ENCODE data around the gene NKX1-1. TPM values are rescaled to one million over a fixed set of nuclear protein-coding genes. Genes with fewer than 3 reads are reported as not detected.

The NKX1-1 gene
- total and polyA plus RNA-seq, 9 of the 15 experiments (the other 6 are each of a cell fraction or from before 2014, with no cell fraction given) = not detected

GRCh38 chr4:1413687-1414479 lies 7.6 kb upstream of the NKX1-1 start:
- Histone ChIP-seq H3K9ac (ENCODE audit: insufficient read depth in 1 of 2, low read depth in 2 of 2, low read length in 2 of 2) (no peak overlapping the region), H3K27ac (ENCODE audit: extremely low read depth, low read depth, low read length) (no peak overlapping the region), H3K4me1 (replicated peaks in 1 of 2; ENCODE audit: control insufficient read depth in 2 of 2, insufficient read depth in 2 of 2, low read length in 2 of 2) (peaks cover 6 to 45% of the 10 kb centered on the region in 2 experiments; a peak in 4 of 5 replicates), H3K9me3 (replicated peaks; ENCODE audit: control insufficient read depth, insufficient read depth, low read depth, low read length) (no peaks in the 10 kb centered on the region), H3K79me2 (ENCODE audit: control insufficient read depth, insufficient read depth, low read length) (no peaks in the 10 kb centered on the region), H3K4me3 (no peak overlapping the region), H3K4me2 (ENCODE audit: insufficient read depth, low read length) (peak overlapping the region; percentile 6; the same call in 1 of the 2 replicates), H4K20me1 (replicated peaks; ENCODE audit: control insufficient read depth, insufficient read depth, low read length) (no peaks in the 10 kb centered on the region; the same call in 1 of the 2 replicates), H2AFZ (ENCODE audit: low read depth, low read length) (no peak overlapping the region), H3K27me3 (ENCODE audit: control insufficient read depth in 2 of 2, insufficient read depth in 2 of 2, low read length in 2 of 2) (peaks cover 0 to 22% of the 10 kb centered on the region in 2 experiments; a peak in 3 of 5 replicates), H3K36me3 (ENCODE audit: control insufficient read depth, insufficient read depth, low read length) (no peaks in the 10 kb centered on the region), H3K9me1 (ENCODE audit: control insufficient read depth, insufficient read depth, low read length) (peaks cover 2% of the 10 kb centered on the region)
- DNase-seq (ENCODE audit: extremely low read depth in 1 of 4, low spot score in 3 of 4) = peak in 1 of 4 experiments; percentile 38
- ChIA-PET POLR2A (no interaction called here), CTCF (ENCODE audit: low intra/inter-chr PET ratio) (no interaction called here)
- TF ChIP-seq ZKSCAN8 (CRISPR knock-in tag; IDR thresholded peaks at IDR 0.05) (0 out of 2 replicates have a peak, but pooled peaks have one; percentile 42), ZNF507 (tag; conservative IDR thresholded peaks at IDR 0.05) (no peak), UBTF (IDR thresholded peaks at IDR 0.05; ENCODE audit: borderline replicate concordance in 1 of 2, low read depth in 2 of 2, low read length in 2 of 2) (no peak), SMARCA5 (IDR thresholded peaks at IDR 0.05) (no peak), ZBTB33 (CRISPR knock-in tag; IDR thresholded peaks at IDR 0.05) (peak; percentile 70; the same call in 1 of the 2 replicates), TBL1XR1 (IDR thresholded peaks at IDR 0.05; ENCODE audit: low read length in 2 of 2) (no peak), E2F6 (IDR thresholded peaks at IDR 0.05; ENCODE audit: borderline replicate concordance in 1 of 2, extremely low read depth in 1 of 2, insufficient read depth in 1 of 2, insufficient read length in 1 of 2, low read depth in 1 of 2, low read length in 1 of 2, poor library complexity in 1 of 2, severe bottlenecking in 1 of 2) (peak in 1 of 2 experiments; percentile 34), RBM14 (IDR thresholded peaks at IDR 0.05; ENCODE audit: borderline replicate concordance, insufficient read depth, low read depth, low read length) (no peak)
- intact Hi-C loops (cut with micrococcal nuclease) (no loop called here), in situ Hi-C loops (cut with MboI) (loop anchor here (5.0 kb wide), 1 partner anchor 48 kb away; no protein-coding TSS in a partner anchor)
- WGBS (ENCODE audit: insufficient coverage, low coverage, missing lambda C conversion rate) = 50% methylated on average over 27 of the region's 77 CpGs
- no TSS peak for BruUV-seq (replicated peaks)
- no peak for ATAC-seq
- no peak for FAIRE-seq

Data from K562 (cell line).